Common myeloid progenitor, CD34-positive (primary cell): ENCODE results near the gene CCDC190.
A peak's percentile ranks its signal among the peaks of the same experiment; 100 is the strongest.
"Not testable (repeated sequence)": the region's sequence is repeated elsewhere in the genome, so short reads cannot be mapped to it uniquely, and the experiment has no call there.

ENCODE experiments used
- CTCF ChIA-PET: fragments of 350-600 bp; sonication (Branson Sonifier 250); formaldehyde crosslinking; loops from one replicate; lab custom pipeline; 2021; ENCODE audit warnings: antibody characterized with exemption; lab: Charles Lee
- POLR2A ChIA-PET: fragments of 350-600 bp; sonication (Branson Sonifier 250); formaldehyde crosslinking; loops from one replicate; lab custom pipeline; 2021; ENCODE audit warnings: antibody characterized with exemption; lab: Charles Lee
- DNase-seq, 3 donors: peaks; one replicate each; pipeline versions ENCODE4 v3.0.0 to v3.0.0-alpha.2; 2013
- H3K27ac ChIP-seq, 2 experiments: 1 replicate in 1 of 2; 2 replicates in 1 of 2; pipeline ENCODE4 v1.7.0; 2013; ENCODE audit warnings: inconsistent platforms in 2 of 2, low read length in 2 of 2, mild to moderate bottlenecking in 2 of 2, low read depth in 1 of 2, moderate library complexity in 1 of 2; ENCODE audit not compliant: severe bottlenecking in 2 of 2, insufficient read depth in 1 of 2, poor library complexity in 1 of 2
- H3K27me3 ChIP-seq, 5 experiments: replicated peaks in 2 of 5; 1 replicate in 3 of 5; 2 replicates in 2 of 5; pipeline versions ENCODE4 v1.6.1 to v1.7.0; 2013; ENCODE audit warnings: low read length in 4 of 5, mild to moderate bottlenecking in 2 of 5, moderate library complexity in 2 of 5, inconsistent platforms in 1 of 5; ENCODE audit not compliant: insufficient read depth in 5 of 5, control insufficient read depth in 4 of 5
- H3K36me3 ChIP-seq, 4 experiments: 1 replicate in 2 of 4; 2 replicates in 2 of 4; pipeline versions ENCODE4 v1.6.1 to v1.7.0; 2013; ENCODE audit warnings: low read length in 3 of 4, control low read depth in 1 of 4, mild to moderate bottlenecking in 1 of 4; ENCODE audit not compliant: control insufficient read depth in 4 of 4, insufficient read depth in 4 of 4
- H3K4me1 ChIP-seq, 4 experiments: 1 replicate in 3 of 4; 2 replicates in 1 of 4; pipeline versions ENCODE4 v1.6.1 to v1.7.1; 2013; ENCODE audit warnings: low read length in 3 of 4, mild to moderate bottlenecking in 3 of 4, control low read depth in 1 of 4, inconsistent platforms in 1 of 4, moderate library complexity in 1 of 4; ENCODE audit not compliant: control insufficient read depth in 4 of 4, insufficient read depth in 4 of 4; ENCODE audit errors: control extremely low read depth in 1 of 4
- H3K4me3 ChIP-seq, 7 experiments: 1 replicate in 4 of 7; 2 replicates in 3 of 7; pipeline versions ENCODE4 v1.5.1 to v1.7.0; 2013; ENCODE audit warnings: mild to moderate bottlenecking in 7 of 7, low read length in 6 of 7, moderate library complexity in 6 of 7, inconsistent platforms in 2 of 7, low read depth in 2 of 7, control low read depth in 1 of 7; ENCODE audit not compliant: insufficient read depth in 4 of 7, control insufficient read depth in 1 of 7; ENCODE audit errors: extremely low read depth in 1 of 7
- H3K9me3 ChIP-seq, 5 experiments: 1 replicate in 4 of 5; 2 replicates in 1 of 5; pipeline versions ENCODE4 v1.6.1 to v1.7.1; 2013; ENCODE audit warnings: low read length in 4 of 5, mild to moderate bottlenecking in 2 of 5, inconsistent platforms in 1 of 5, low read depth in 1 of 5, moderate library complexity in 1 of 5; ENCODE audit not compliant: control insufficient read depth in 4 of 5, insufficient read depth in 2 of 5; ENCODE audit errors: control extremely low read depth in 1 of 5
- WGBS: methylation state at CpG from one replicate; pipeline ENCODE4 v1.1.5; 2013; ENCODE audit not compliant: insufficient coverage; 5-methylcytosine and 5-hydroxymethylcytosine counted together

Gene CCDC190

GRCh38 chr1:162822391-162823200 is 38.4 kb downstream of the CCDC190 start:
- WGBS, result 6% methylated on average over 31 of the region's 44 CpGs
- no peaks in the 10 kb centered on the region for H3K36me3 ChIP-seq
- DNase-seq, result peak in 2 of 3 donors; percentile 13 to 29
- H3K27me3 ChIP-seq, result peaks cover 7 to 42% (median 18%) of the 10 kb centered on the region in 5 experiments
- no peaks in the 10 kb centered on the region for H3K9me3 ChIP-seq
- peaks cover 0 to 10% (median 8%) of the 10 kb centered on the region in 4 experiments for H3K4me1 ChIP-seq
- ChIA-PET CTCF (interaction anchor here (0.7 to 1.0 kb wide), 2 partner anchors 26 to 37 kb away, joined by 3 to 4 read pairs; no protein-coding TSS in a partner anchor), POLR2A (no interaction called here)
- H3K27ac ChIP-seq, result no peak overlapping the region
- H3K4me3 ChIP-seq, result peak overlapping the region in 6 of 7 experiments; percentile 15 to 66 (median 46)

DNA sequence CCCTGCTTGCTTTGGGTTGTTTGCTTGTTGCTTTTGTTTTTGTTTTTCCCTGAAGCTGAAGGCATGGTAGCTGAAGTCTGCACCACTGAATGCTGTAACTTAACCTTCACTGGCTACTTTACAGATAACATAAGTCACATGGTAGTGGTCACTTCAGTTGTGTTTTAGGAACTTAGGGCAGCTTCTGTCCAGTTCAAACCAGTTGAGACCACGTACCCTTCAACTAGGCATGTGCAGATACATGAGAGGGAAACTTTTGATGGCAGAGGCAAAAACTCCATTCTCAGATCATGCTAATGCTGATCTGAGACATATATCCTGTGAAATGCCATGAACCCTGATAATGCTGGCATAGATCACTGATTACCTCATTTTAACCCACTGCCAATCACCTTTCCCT is 42.3 kb downstream of the CCDC190 start:
- H3K4me3 ChIP-seq, DNase-seq, H3K27ac ChIP-seq, CTCF ChIA-PET, POLR2A ChIA-PET, H3K9me3 ChIP-seq, H3K4me1 ChIP-seq, H3K36me3 ChIP-seq: not testable (repeated sequence)
- 100% methylated on average over 1 of the region's 1 CpG for WGBS
- peaks cover 5 to 29% (median 13%) of the 10 kb centered on the region in 5 experiments for H3K27me3 ChIP-seq

GRCh38 chr1:162818136-162818535 is 42.8 kb downstream of the CCDC190 start:
- H3K9me3 ChIP-seq, DNase-seq, POLR2A ChIA-PET, H3K27ac ChIP-seq, CTCF ChIA-PET, H3K36me3 ChIP-seq, H3K4me3 ChIP-seq, H3K4me1 ChIP-seq: not testable (repeated sequence)
- peaks cover 4 to 24% (median 12%) of the 10 kb centered on the region in 5 experiments for H3K27me3 ChIP-seq
- WGBS, result no CpG with 5 or more reads among the region's 2 CpGs

DNA sequence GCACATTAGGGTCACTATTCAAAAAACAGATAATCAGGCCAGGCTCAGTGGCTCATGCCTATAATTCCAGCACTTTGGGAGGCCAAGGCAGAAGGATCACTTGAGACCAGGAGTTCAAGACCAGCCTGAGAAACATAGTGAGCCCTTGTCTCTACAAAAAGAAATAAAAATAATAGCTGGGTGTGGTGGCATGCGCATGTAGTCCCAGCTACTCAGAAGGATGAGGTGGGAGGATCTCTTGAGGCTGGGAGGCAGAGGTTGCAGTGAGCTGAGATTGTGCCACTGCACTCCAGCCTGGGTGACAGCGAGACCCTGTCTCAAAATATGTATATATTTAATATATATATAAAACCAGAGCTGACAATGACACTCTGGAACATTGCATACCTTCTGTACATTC is 48.6 kb downstream of the CCDC190 start:
- CTCF ChIA-PET, POLR2A ChIA-PET, H3K36me3 ChIP-seq, H3K9me3 ChIP-seq, H3K27ac ChIP-seq, H3K4me3 ChIP-seq, H3K27me3 ChIP-seq, DNase-seq, H3K4me1 ChIP-seq: not testable (repeated sequence)
- no CpG with 5 or more reads among the region's 2 CpGs for WGBS

DNA sequence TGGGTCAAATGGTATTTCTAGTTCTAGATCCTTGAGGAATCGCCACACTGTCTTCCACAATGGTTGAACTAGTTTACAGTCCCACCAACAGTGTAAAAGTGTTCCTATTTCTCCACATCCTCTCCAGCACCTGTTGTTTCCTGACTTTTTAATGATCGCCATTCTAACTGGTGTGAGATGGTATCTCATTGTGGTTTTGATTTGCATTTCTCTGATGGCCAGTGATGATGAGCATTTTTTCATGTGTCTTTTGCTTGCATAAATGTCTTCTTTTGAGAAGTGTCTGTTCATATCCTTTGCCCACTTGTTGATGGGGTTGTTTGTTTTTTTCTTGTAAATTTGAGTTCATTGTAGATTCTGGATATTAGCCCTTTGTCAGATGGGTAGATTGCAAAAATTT is 53.5 kb downstream of the CCDC190 start:
- H3K4me1 ChIP-seq, CTCF ChIA-PET, H3K9me3 ChIP-seq, H3K27me3 ChIP-seq, POLR2A ChIA-PET, H3K27ac ChIP-seq, DNase-seq, H3K4me3 ChIP-seq: not testable (repeated sequence)
- H3K36me3 ChIP-seq, result peaks cover 4 to 25% (median 5%) of the 10 kb centered on the region in 4 experiments
- WGBS, result no CpG with 5 or more reads among the region's 2 CpGs
